ENCODE results near the gene SETDB1.

Gene SETDB1

GRCh38 chr1:151006327-151007052 is 80.3 kb downstream of the SETDB1 start, which contains the start of gene MINDY1:
TSS of gene MINDY1 (minus strand) at chr1:151006902. CDS start at chr1:151002617, 4,285 bp downstream.
- peak; percentile 93 for DNase-seq

- DNase-seq: no peak
Measured at GRCh38 chr1:151007853-151008243, 81.7 kb downstream of the SETDB1 start.

GRCh38 chr1:151008244-151009205 is 82.4 kb downstream of the SETDB1 start, which contains the start of gene PRUNE1:
TSS of gene PRUNE1 (plus strand) at chr1:151008449. CDS start at chr1:151008633, 184 bp downstream.
- peak; percentile 98 for DNase-seq

GRCh38 chr1:151009206-151009587 is 83.0 kb downstream of the SETDB1 start:
- no peak for DNase-seq

GRCh38 chr1:151009674-151010345 is 83.6 kb downstream of the SETDB1 start:
- no peak for DNase-seq

- DNase-seq: no peak
Measured at GRCh38 chr1:151010346-151010726, 84.2 kb downstream of the SETDB1 start.

- DNase-seq: no peak
Measured at GRCh38 chr1:151011154-151011850, 85.1 kb downstream of the SETDB1 start.

- no peak for DNase-seq
Measured at GRCh38 chr1:151012684-151013471, 86.7 kb downstream of the SETDB1 start.

- DNase-seq: no peak
Measured at GRCh38 chr1:151013518-151013917, 87.4 kb downstream of the SETDB1 start.
